ENCODE results near the gene PSME2.

DNA sequence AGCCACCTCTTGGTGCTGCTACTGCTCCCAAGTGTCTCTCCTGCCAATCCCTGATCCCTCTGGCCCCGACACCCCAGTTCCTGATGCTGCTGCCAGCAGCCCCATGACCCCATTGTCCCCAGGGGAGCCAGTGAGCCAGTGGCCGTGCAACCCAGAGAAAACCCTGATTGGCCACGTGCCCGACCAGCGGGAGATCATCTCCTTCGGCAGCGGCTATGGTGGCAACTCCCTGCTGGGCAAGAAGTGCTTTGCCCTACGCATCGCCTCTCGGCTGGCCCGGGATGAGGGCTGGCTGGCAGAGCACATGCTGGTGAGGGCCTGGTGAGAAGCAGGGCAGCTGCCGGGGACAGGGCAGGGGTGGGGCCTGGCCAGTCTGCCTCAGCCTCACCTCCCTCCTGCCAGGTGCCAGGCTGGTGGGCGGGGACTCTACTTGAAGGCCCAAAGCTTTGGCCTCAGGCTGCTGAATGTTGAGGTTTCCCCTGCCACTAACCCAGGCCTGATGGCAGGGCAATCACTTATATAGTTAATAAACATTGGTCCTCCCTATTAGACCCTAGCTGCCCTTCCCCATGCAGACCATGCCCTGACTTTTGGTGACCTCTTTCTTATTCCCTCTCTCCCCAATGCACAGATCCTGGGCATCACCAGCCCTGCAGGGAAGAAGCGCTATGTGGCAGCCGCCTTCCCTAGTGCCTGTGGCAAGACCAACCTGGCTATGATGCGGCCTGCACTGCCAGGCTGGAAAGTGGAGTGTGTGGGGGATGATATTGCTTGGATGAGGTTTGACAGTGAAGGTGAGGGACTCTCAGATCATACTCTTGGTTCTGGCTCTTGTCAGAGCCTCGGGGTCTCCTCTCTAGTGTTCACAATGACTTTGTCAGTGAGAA is 47.2 kb downstream of the PSME2 start:
- TF ChIP-seq, protein P1, sequence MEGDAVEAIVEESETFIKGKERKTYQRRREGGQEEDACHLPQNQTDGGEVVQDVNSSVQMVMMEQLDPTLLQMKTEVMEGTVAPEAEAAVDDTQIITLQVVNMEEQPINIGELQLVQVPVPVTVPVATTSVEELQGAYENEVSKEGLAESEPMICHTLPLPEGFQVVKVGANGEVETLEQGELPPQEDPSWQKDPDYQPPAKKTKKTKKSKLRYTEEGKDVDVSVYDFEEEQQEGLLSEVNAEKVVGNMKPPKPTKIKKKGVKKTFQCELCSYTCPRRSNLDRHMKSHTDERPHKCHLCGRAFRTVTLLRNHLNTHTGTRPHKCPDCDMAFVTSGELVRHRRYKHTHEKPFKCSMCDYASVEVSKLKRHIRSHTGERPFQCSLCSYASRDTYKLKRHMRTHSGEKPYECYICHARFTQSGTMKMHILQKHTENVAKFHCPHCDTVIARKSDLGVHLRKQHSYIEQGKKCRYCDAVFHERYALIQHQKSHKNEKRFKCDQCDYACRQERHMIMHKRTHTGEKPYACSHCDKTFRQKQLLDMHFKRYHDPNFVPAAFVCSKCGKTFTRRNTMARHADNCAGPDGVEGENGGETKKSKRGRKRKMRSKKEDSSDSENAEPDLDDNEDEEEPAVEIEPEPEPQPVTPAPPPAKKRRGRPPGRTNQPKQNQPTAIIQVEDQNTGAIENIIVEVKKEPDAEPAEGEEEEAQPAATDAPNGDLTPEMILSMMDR (conservative IDR thresholded peaks at IDR 0.05 in 1 of 2, IDR thresholded peaks at IDR 0.05 in 1 of 2; ENCODE audit: low read depth in 1 of 2, low read length in 2 of 2) = no peak
- no peak for TF ChIP-seq EZH2 (IDR thresholded peaks at IDR 0.05; ENCODE audit: low read length, missing control alignments)

Data from fibroblast of lung (primary cell).